OCI-LY3 (cell line): Measurements from ENCODE around the gene PRICKLE2.

Experiments used
- EZH2phosphoT487 ChIP-seq: fragments of 200-600 bp; shearing (Covaris generic); IDR thresholded peaks from 2 replicates; pipeline ENCODE4 v1.6.1; 2018; ENCODE audit warnings: antibody characterized with exemption, mixed run types, low read depth
- TF ChIP-seq, protein P1 (sequence below): fragments of 200-600, 300-600 bp; sonication (generic); IDR thresholded peaks from 2 replicates; pipeline ENCODE4 v1.5.1; 2014; ENCODE audit warnings: antibody characterized with exemption, low read length, low read depth

DNA sequence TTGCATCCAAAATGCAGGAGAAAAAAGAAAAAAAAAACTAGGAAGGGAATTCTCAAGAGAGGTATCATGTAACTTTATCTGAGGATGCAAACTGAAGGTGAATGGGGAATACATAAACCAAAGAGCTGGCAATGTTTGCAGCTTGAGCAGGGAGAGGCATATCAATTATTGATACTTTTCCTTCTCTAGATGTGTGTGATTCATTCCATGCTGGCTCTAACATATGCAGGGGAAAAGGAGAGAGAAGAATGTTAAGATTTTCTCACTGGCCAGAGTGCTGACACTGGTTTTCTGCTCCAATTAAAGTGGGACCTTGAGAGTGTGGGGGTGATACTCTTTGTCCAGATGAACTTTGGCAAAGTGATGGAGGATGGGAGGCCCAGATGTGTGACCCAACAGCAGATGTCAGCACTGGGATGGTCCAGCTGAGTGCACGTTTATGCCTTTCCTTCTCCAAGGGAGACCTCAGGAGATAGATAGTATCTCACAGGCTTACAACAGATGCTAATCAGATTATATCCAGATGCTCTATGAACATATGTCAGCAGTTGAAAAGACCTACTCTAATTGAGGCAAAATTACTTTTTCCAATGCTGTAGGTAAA lies 152.0 kb downstream of the PRICKLE2 start:
- TF ChIP-seq, protein P1, sequence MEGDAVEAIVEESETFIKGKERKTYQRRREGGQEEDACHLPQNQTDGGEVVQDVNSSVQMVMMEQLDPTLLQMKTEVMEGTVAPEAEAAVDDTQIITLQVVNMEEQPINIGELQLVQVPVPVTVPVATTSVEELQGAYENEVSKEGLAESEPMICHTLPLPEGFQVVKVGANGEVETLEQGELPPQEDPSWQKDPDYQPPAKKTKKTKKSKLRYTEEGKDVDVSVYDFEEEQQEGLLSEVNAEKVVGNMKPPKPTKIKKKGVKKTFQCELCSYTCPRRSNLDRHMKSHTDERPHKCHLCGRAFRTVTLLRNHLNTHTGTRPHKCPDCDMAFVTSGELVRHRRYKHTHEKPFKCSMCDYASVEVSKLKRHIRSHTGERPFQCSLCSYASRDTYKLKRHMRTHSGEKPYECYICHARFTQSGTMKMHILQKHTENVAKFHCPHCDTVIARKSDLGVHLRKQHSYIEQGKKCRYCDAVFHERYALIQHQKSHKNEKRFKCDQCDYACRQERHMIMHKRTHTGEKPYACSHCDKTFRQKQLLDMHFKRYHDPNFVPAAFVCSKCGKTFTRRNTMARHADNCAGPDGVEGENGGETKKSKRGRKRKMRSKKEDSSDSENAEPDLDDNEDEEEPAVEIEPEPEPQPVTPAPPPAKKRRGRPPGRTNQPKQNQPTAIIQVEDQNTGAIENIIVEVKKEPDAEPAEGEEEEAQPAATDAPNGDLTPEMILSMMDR: no peak
- no peak for TF ChIP-seq EZH2phosphoT487
